H9 (cell line): ENCODE results near the gene BRWD1. TPM values are rescaled to one million over a fixed set of nuclear protein-coding genes. Genes with fewer than 3 reads are reported as not detected.

Experiments used
- DNase-seq: peaks from one replicate; pipeline ENCODE4 v3.0.0-alpha.2; 2017
- H2AFZ ChIP-seq: one replicate; pipeline ENCODE4 v1.6.1; 2013; ENCODE audit warnings: mild to moderate bottlenecking, low read length, control low read depth, moderate library complexity
- H2AK5ac ChIP-seq: 2 replicates; pipeline ENCODE4 v1.6.1; 2013; ENCODE audit warnings: low read length, control low read depth, mixed read lengths; ENCODE audit not compliant: insufficient read length
- H2BK120ac ChIP-seq: one replicate; pipeline ENCODE4 v1.6.1; 2013; ENCODE audit warnings: low read depth, mild to moderate bottlenecking, low read length, control low read depth, inconsistent platforms; ENCODE audit not compliant: poor library complexity, severe bottlenecking
- H2BK12ac ChIP-seq: 2 replicates; pipeline ENCODE4 v1.6.1; 2013; ENCODE audit warnings: low read length, control low read depth, mixed read lengths, low read depth; ENCODE audit not compliant: insufficient read length
- H2BK15ac ChIP-seq: 2 replicates; pipeline ENCODE4 v1.6.1; 2013; ENCODE audit warnings: low read depth, low read length, control low read depth
- H2BK20ac ChIP-seq: one replicate; pipeline ENCODE4 v1.6.1; 2013; ENCODE audit warnings: low read depth, mild to moderate bottlenecking, low read length, control low read depth, inconsistent platforms; ENCODE audit not compliant: poor library complexity, severe bottlenecking
- H2BK5ac ChIP-seq: 2 replicates; pipeline ENCODE4 v1.6.1; 2013; ENCODE audit warnings: low read length, control low read depth, mixed read lengths; ENCODE audit not compliant: insufficient read length
- H3K14ac ChIP-seq: 2 replicates; pipeline ENCODE4 v1.6.1; 2013; ENCODE audit warnings: low read length, control low read depth; ENCODE audit not compliant: insufficient read depth
- H3K18ac ChIP-seq: 2 replicates; pipeline ENCODE4 v1.6.1; 2013; ENCODE audit warnings: low read depth, mild to moderate bottlenecking, mixed read lengths, low read length, control low read depth; ENCODE audit not compliant: insufficient read length
- H3K23ac ChIP-seq: 2 replicates; pipeline ENCODE4 v1.6.1; 2013; ENCODE audit warnings: low read length, control low read depth, mixed read lengths, low read depth; ENCODE audit not compliant: insufficient read length
- H3K23me2 ChIP-seq: 2 replicates; pipeline ENCODE4 v1.6.1; 2013; ENCODE audit warnings: low read depth, mild to moderate bottlenecking, mixed read lengths, low read length, control low read depth; ENCODE audit not compliant: insufficient read length, poor library complexity, severe bottlenecking
- H3K27ac ChIP-seq: 2 replicates; pipeline ENCODE4 v1.5.1; 2013; ENCODE audit warnings: low read length, control low read depth, mixed read lengths, low read depth; ENCODE audit not compliant: insufficient read length
- H3K27me3 ChIP-seq: 2 replicates; pipeline ENCODE4 v1.6.1; 2013; ENCODE audit warnings: low read length, control low read depth, inconsistent platforms; ENCODE audit not compliant: insufficient read depth
- H3K4ac ChIP-seq: 2 replicates; pipeline ENCODE4 v1.6.1; 2013; ENCODE audit warnings: low read depth, mild to moderate bottlenecking, control low read depth, inconsistent platforms, low read length, moderate library complexity
- H3K4me1 ChIP-seq: 2 replicates; pipeline ENCODE4 v1.6.1; 2013; ENCODE audit warnings: low read length, control low read depth, inconsistent platforms; ENCODE audit not compliant: insufficient read depth
- H3K4me2 ChIP-seq: 2 replicates; pipeline ENCODE4 v1.6.1; 2013; ENCODE audit warnings: low read length, control low read depth, mixed read lengths; ENCODE audit not compliant: insufficient read length, insufficient read depth
- H3K56ac ChIP-seq: 2 replicates; pipeline ENCODE4 v1.6.1; 2013; ENCODE audit warnings: low read depth, mild to moderate bottlenecking, mixed read lengths, low read length, control low read depth; ENCODE audit not compliant: insufficient read length
- H3K79me1 ChIP-seq: 2 replicates; pipeline ENCODE4 v1.6.1; 2013; ENCODE audit warnings: low read depth, mild to moderate bottlenecking, moderate library complexity, low read length, control low read depth, inconsistent platforms; ENCODE audit not compliant: insufficient read depth, poor library complexity, severe bottlenecking
- H3K79me2 ChIP-seq: 2 replicates; pipeline ENCODE4 v1.6.1; 2013; ENCODE audit warnings: low read length, control low read depth, inconsistent platforms; ENCODE audit not compliant: insufficient read depth
- H3K9ac ChIP-seq: 2 replicates; pipeline ENCODE4 v1.6.1; 2013; ENCODE audit warnings: low read length, control low read depth, mixed read lengths; ENCODE audit not compliant: insufficient read length; ENCODE audit errors: extremely low read depth
- H3K9me3 ChIP-seq: one replicate; pipeline ENCODE4 v1.6.1; 2013; ENCODE audit warnings: low read depth, low read length, inconsistent platforms; ENCODE audit not compliant: control insufficient read depth
- H3T11ph ChIP-seq: one replicate; pipeline ENCODE4 v1.6.1; 2013; ENCODE audit warnings: mild to moderate bottlenecking, low read length, control low read depth, inconsistent platforms
- H4K20me1 ChIP-seq: one replicate; pipeline ENCODE4 v1.6.1; 2013; ENCODE audit not compliant: control insufficient read depth, insufficient read length, insufficient read depth
- H4K5ac ChIP-seq: 2 replicates; pipeline ENCODE4 v1.6.1; 2013; ENCODE audit warnings: low read depth, mild to moderate bottlenecking, mixed read lengths, low read length, control low read depth; ENCODE audit not compliant: insufficient read length
- H4K8ac ChIP-seq: replicated peaks from 2 replicates; pipeline ENCODE4 v1.6.1; 2013; ENCODE audit warnings: low read length, control low read depth, mixed read lengths, low read depth; ENCODE audit not compliant: insufficient read length
- H4K91ac ChIP-seq: 2 replicates; pipeline ENCODE4 v1.6.1; 2013; ENCODE audit warnings: low read depth, mild to moderate bottlenecking, moderate library complexity, mixed read lengths, low read length, control low read depth; ENCODE audit not compliant: insufficient read length
- H3K27ac Mint-ChIP-seq, 3 experiments: 2 replicates in 2 of 3; 3 replicates in 1 of 3; pipeline ENCODE4 v1.8.0; 2020 to 2021; ENCODE audit warnings: mixed read lengths in 3 of 3, mild to moderate bottlenecking in 1 of 3, moderate library complexity in 1 of 3
- H3K27me3 Mint-ChIP-seq: 2 replicates; pipeline ENCODE4 v1.8.0; 2021; ENCODE audit warnings: low read depth, mild to moderate bottlenecking, moderate library complexity, mixed read lengths
- H3K36me3 Mint-ChIP-seq, 3 experiments: 2 replicates in 2 of 3; 3 replicates in 1 of 3; pipeline ENCODE4 v1.8.0; 2020 to 2021; ENCODE audit warnings: low read depth in 3 of 3, mixed read lengths in 3 of 3; ENCODE audit not compliant: insufficient read depth in 1 of 3
- H3K4me1 Mint-ChIP-seq, 2 experiments: 2 replicates each; pipeline ENCODE4 v1.8.0; 2020; ENCODE audit warnings: mixed read lengths in 2 of 2
- H3K4me3 Mint-ChIP-seq, 2 experiments: 2 replicates in 1 of 2; 3 replicates in 1 of 2; pipeline ENCODE4 v1.8.0; 2020 to 2021; ENCODE audit warnings: mild to moderate bottlenecking in 2 of 2, mixed read lengths in 2 of 2, moderate library complexity in 1 of 2
- H3K9me3 Mint-ChIP-seq, 2 experiments: 2 replicates in 1 of 2; 3 replicates in 1 of 2; pipeline ENCODE4 v1.8.0; 2020; ENCODE audit warnings: mild to moderate bottlenecking in 2 of 2, mixed read lengths in 2 of 2, moderate library complexity in 1 of 2
- CTCF ChIP-seq: fragments of 200-600 bp; sonication (generic); conservative IDR thresholded peaks from 3 replicates; pipeline ENCODE4 v1.8.0; 2021; ENCODE audit warnings: antibody characterized with exemption, mild to moderate bottlenecking
- WGBS: extraction: QIAGEN DNeasy Blood & Tissue Kit; methylation state at CpG from one replicate; pipeline ENCODE4 v1.1.7; 2013; ENCODE audit warnings: missing lambda C conversion rate, low lambda C conversion rate, mixed read lengths; ENCODE audit not compliant: insufficient read length; ENCODE audit errors: extremely low coverage; 5-methylcytosine and 5-hydroxymethylcytosine counted together
- total RNA-seq: library from RNA; stranded (reverse); gene quantifications from 2 replicates; pipeline ENCODE4 v1.2.1, GENCODE V29; 2021

The BRWD1 gene
- total RNA-seq, 1 experiment from 2014 or later = 48.4 TPM

- no peak for TF ChIP-seq CTCF
- Histone ChIP-seq H2BK5ac (no peak overlapping the region), H3K56ac (no peak overlapping the region), H4K91ac (no peak overlapping the region), H2AFZ (no peak overlapping the region), H3K27ac (no peak overlapping the region), H3K9ac (no peak overlapping the region), H2BK15ac (no peak overlapping the region), H4K5ac (no peak overlapping the region), H3K23me2 (no peaks in the 10 kb centered on the region), H3K23ac (no peak overlapping the region), H3K79me2 (no peaks in the 10 kb centered on the region), H3T11ph (no peak overlapping the region), H2AK5ac (no peak overlapping the region), H3K4me2 (no peak overlapping the region), H2BK12ac (no peak overlapping the region), H3K4ac (no peak overlapping the region), H3K9me3 (no peaks in the 10 kb centered on the region), H3K18ac (no peak overlapping the region), H3K14ac (no peak overlapping the region), H3K79me1 (no peaks in the 10 kb centered on the region), H4K8ac (no peak overlapping the region), H2BK120ac (no peak overlapping the region), H3K27me3 (no peaks in the 10 kb centered on the region), H4K20me1 (no peaks in the 10 kb centered on the region), H3K4me1 (no peaks in the 10 kb centered on the region), H2BK20ac (no peak overlapping the region)
- Mint-ChIP-seq H3K4me1 (peaks cover 3 to 10% of the 10 kb centered on the region in 2 experiments; a peak in 3 of 4 replicates), H3K36me3 (peaks cover 13 to 66% (median 63%) of the 10 kb centered on the region in 3 experiments; a peak in 5 of 7 replicates), H3K4me3 (no peak overlapping the region), H3K27me3 (no peaks in the 10 kb centered on the region), H3K27ac (peak overlapping the region in 1 of 3 experiments; percentile 59; a peak in 1 of 7 replicates), H3K9me3 (no peaks in the 10 kb centered on the region)
- DNase-seq = no peak
- no CpG with 5 or more reads among the region's 7 CpGs for WGBS
Measured at GRCh38 chr21:39196310-39196709, 117.1 kb downstream of the BRWD1 start.
